ENCODE measurements around the gene MFGE8. TPM values are rescaled to one million over a fixed set of nuclear protein-coding genes. Genes with fewer than 3 reads are reported as not detected.

The MFGE8 gene
- total and polyA plus RNA-seq, 4 donors = 78.6 to 135 (median 96.1) TPM

DNA sequence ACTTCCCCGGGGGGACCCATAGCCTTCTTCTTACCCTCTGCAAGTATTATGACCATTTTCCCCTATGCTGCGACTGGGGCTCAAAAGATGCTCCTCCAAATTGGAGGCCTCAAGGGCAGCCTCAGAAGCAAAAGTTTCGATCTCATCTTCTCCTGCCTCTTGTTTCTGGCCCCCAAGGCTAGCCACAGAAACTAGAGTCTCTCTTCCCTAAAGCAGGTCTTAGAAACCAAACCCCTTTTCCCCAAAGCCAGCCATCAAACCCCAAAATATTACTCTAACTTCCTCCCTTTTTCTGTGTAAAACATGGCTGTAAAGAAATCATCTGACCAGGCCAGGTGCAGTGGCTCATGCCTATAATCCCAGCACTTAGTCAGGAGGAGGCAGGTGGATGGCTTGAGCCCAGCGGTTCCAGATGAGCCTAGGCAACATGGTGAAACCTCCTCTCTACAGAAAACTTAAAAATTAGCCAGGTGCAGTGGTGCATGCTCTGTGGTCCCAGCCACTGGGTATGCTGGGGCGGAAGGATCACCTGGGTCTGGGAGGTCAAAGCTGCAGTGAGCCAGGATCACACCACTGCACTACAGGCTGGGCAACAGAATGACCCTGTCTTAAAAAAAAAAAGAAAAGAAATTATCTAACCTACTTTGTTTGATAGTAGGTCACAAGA lies 36.7 kb upstream of the MFGE8 start:
- Histone ChIP-seq H3K36me3 (ENCODE audit: control insufficient read depth in 4 of 4, insufficient read depth in 4 of 4, low read length in 4 of 4) (no peaks in the 10 kb centered on the region), H3K9me3 (ENCODE audit: control insufficient read depth in 4 of 4, insufficient read depth in 3 of 4, low read length in 3 of 4) (peaks cover 0 to 2% (median 0%) of the 10 kb centered on the region in 4 donors), H3K4me1 (ENCODE audit: control insufficient read depth in 5 of 5, insufficient read depth in 5 of 5, low read length in 5 of 5) (peaks cover 0 to 3% (median 0%) of the 10 kb centered on the region in 5 donors), H3K27ac (ENCODE audit: low read depth in 1 of 2, low read length in 1 of 2) (no peak overlapping the region), H3K9ac (ENCODE audit: insufficient read depth in 1 of 2, low read length in 2 of 2) (no peak overlapping the region), H3K27me3 (ENCODE audit: control insufficient read depth in 3 of 3, insufficient read depth in 3 of 3, low read length in 2 of 3) (no peaks in the 10 kb centered on the region), H3K4me3 (no peak overlapping the region)
- ATAC-seq (ENCODE audit: insufficient read depth, low FRiP score) (no peak), DNase-seq (no peak)
- 91 to 95% methylated on average over 5 of the region's 5 CpGs for WGBS, 2 donors
- TF ChIP-seq, protein P1, sequence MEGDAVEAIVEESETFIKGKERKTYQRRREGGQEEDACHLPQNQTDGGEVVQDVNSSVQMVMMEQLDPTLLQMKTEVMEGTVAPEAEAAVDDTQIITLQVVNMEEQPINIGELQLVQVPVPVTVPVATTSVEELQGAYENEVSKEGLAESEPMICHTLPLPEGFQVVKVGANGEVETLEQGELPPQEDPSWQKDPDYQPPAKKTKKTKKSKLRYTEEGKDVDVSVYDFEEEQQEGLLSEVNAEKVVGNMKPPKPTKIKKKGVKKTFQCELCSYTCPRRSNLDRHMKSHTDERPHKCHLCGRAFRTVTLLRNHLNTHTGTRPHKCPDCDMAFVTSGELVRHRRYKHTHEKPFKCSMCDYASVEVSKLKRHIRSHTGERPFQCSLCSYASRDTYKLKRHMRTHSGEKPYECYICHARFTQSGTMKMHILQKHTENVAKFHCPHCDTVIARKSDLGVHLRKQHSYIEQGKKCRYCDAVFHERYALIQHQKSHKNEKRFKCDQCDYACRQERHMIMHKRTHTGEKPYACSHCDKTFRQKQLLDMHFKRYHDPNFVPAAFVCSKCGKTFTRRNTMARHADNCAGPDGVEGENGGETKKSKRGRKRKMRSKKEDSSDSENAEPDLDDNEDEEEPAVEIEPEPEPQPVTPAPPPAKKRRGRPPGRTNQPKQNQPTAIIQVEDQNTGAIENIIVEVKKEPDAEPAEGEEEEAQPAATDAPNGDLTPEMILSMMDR (IDR thresholded peaks at IDR 0.05; ENCODE audit: control extremely low read depth, extremely low read depth) = no peak

DNA sequence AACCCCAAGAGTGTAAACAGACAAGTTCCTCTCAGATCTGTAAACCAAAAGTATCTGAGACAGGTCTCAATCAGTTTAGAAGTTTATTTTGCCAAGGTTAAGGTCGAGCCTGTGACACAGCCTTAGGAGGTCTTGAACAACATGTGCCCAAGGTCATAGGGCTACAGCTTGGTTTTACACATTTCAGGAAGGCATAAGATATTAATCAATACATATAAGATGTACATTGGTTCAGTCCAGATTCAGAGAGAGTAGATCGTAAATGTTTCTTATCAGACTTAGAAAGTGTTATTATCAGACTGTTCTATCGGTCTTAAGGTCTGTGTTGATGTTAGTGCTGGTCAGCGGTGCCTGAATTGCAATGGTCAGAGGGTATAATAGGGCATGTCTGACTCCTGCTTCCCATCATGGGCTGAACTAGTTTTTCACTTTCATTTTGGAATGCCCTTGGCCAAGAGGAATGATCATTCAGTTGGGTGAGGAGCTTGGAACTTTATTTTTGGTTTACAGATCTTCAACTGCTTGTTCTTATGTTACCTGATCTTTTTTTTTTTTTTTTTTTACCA lies 27.0 kb upstream of the MFGE8 start:
- TF ChIP-seq, protein P1 (IDR thresholded peaks at IDR 0.05; ENCODE audit: control extremely low read depth, extremely low read depth) = no peak
- DNase-seq (no peak), ATAC-seq (ENCODE audit: insufficient read depth, low FRiP score) (no peak)
- H3K27ac ChIP-seq (ENCODE audit: low read depth in 1 of 2, low read length in 1 of 2) = no peak overlapping the region
- no peaks in the 10 kb centered on the region for H3K27me3 ChIP-seq (ENCODE audit: control insufficient read depth in 3 of 3, insufficient read depth in 3 of 3, low read length in 2 of 3)
- no peaks in the 10 kb centered on the region for H3K4me1 ChIP-seq (ENCODE audit: control insufficient read depth in 5 of 5, insufficient read depth in 5 of 5, low read length in 5 of 5)
- no peak overlapping the region for H3K9ac ChIP-seq (ENCODE audit: insufficient read depth in 1 of 2, low read length in 2 of 2)
- H3K4me3 ChIP-seq = no peak overlapping the region
- no peaks in the 10 kb centered on the region for H3K9me3 ChIP-seq (ENCODE audit: control insufficient read depth in 4 of 4, insufficient read depth in 3 of 4, low read length in 3 of 4)
- 86 to 87% methylated on average over 4 of the region's 4 CpGs for WGBS, 2 donors
- no peaks in the 10 kb centered on the region for H3K36me3 ChIP-seq (ENCODE audit: control insufficient read depth in 4 of 4, insufficient read depth in 4 of 4, low read length in 4 of 4)

DNA sequence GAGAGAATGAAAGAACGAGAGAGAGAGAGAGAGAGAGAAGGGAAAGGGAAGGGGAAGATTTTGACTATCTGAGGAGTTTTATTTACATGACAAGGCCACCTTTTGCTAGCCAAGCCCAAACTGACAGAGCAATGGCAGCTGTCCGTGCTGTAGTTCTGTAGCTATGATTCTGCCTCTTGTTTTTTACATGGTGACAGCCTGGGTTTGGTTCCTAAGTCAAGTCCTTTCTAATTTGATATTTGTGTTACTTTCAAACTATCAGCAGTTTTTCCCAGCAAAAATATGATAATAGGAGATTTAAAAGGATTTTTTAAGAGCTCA lies 26.3 kb upstream of the MFGE8 start:
- TF ChIP-seq, protein P1 (IDR thresholded peaks at IDR 0.05; ENCODE audit: control extremely low read depth, extremely low read depth) = no peak
- Histone ChIP-seq H3K9ac (ENCODE audit: insufficient read depth in 1 of 2, low read length in 2 of 2) (no peak overlapping the region), H3K36me3 (ENCODE audit: control insufficient read depth in 4 of 4, insufficient read depth in 4 of 4, low read length in 4 of 4) (no peaks in the 10 kb centered on the region), H3K27me3 (ENCODE audit: control insufficient read depth in 3 of 3, insufficient read depth in 3 of 3, low read length in 2 of 3) (no peaks in the 10 kb centered on the region), H3K4me3 (no peak overlapping the region), H3K4me1 (ENCODE audit: control insufficient read depth in 5 of 5, insufficient read depth in 5 of 5, low read length in 5 of 5) (no peaks in the 10 kb centered on the region), H3K27ac (ENCODE audit: low read depth in 1 of 2, low read length in 1 of 2) (no peak overlapping the region), H3K9me3 (ENCODE audit: control insufficient read depth in 4 of 4, insufficient read depth in 3 of 4, low read length in 3 of 4) (no peaks in the 10 kb centered on the region)
- WGBS, 2 donors = 86 to 90% methylated on average over 2 of the region's 2 CpGs
- ATAC-seq (ENCODE audit: insufficient read depth, low FRiP score) = no peak
- no peak for DNase-seq
